Activated naive CD8-positive, alpha-beta T cell treated with anti-CD3 and anti-CD28 coated beads, Interleukin-2, amount 10 ng/mL, durations not matched to agents 7 days and 5 days (primary cell): ENCODE measurements around the gene EMC1. TPM values are rescaled to one million over a fixed set of nuclear protein-coding genes. Genes with fewer than 3 reads are reported as not detected.
"Not testable (repeated sequence)": the region's sequence is repeated elsewhere in the genome, so short reads cannot be mapped to it uniquely, and the experiment has no call there.

ENCODE experiments used
- ATAC-seq: fragments of 150-1000 bp; cut with Tn5 transposase; one replicate; pipeline ENCODE4 v1.10.0; 2021; ENCODE audit warnings: low read depth, moderate library complexity
- POLR2A ChIA-PET: fragments of 350-600 bp; sonication (Branson Sonifier 250); formaldehyde crosslinking; loops from one replicate; lab custom pipeline; 2021; ENCODE audit warnings: antibody characterized with exemption; lab: Charles Lee
- DNase-seq: peaks from one replicate; pipeline ENCODE4 v3.0.0; 2021
- H3K27ac Mint-ChIP-seq: one replicate; pipeline ENCODE4 v1.8.0; 2022; ENCODE audit warnings: mild to moderate bottlenecking, mixed read lengths
- H3K27me3 Mint-ChIP-seq: one replicate; pipeline ENCODE4 v1.8.0; 2022; ENCODE audit warnings: mild to moderate bottlenecking, moderate library complexity, mixed read lengths
- H3K36me3 Mint-ChIP-seq: one replicate; pipeline ENCODE4 v1.8.0; 2021; ENCODE audit warnings: mild to moderate bottlenecking, mixed read lengths
- H3K4me1 Mint-ChIP-seq: one replicate; pipeline ENCODE4 v1.8.0; 2021; ENCODE audit warnings: mixed read lengths
- H3K4me3 Mint-ChIP-seq: one replicate; pipeline ENCODE4 v1.8.0; 2022; ENCODE audit warnings: mild to moderate bottlenecking, moderate library complexity, mixed read lengths
- H3K9me3 Mint-ChIP-seq: one replicate; pipeline ENCODE4 v1.8.0; 2021; ENCODE audit warnings: mixed read lengths
- total RNA-seq, 2 experiments: library from RNA; stranded (reverse); gene quantifications; one replicate each; pipeline ENCODE4 v1.2.3, GENCODE V29; 2021

Gene EMC1
- total RNA-seq, 2 experiments from 2014 or later: 35.6 to 37.0 TPM

GRCh38 chr1:19273106-19273843, 22.0 kb upstream of the EMC1 start:
- Mint-ChIP-seq H3K4me3 (peak overlapping the region; percentile 25), H3K36me3 (peaks cover 11% of the 10 kb centered on the region), H3K9me3 (peaks cover 6% of the 10 kb centered on the region), H3K27me3 (peaks cover 38% of the 10 kb centered on the region), H3K4me1 (peaks cover 3% of the 10 kb centered on the region), H3K27ac (no peak overlapping the region)
- ATAC-seq (no peak), DNase-seq (no peak)
- POLR2A ChIA-PET: interaction anchor here (0.6 kb wide), 1 partner anchor 29 kb away, joined by 3 read pairs; no protein-coding TSS in a partner anchor

GRCh38 chr1:19272064-19272463, 20.7 kb upstream of the EMC1 start:
- ATAC-seq (no peak), DNase-seq (no peak)
- POLR2A ChIA-PET: no interaction called here
- Mint-ChIP-seq H3K27me3 (peaks cover 38% of the 10 kb centered on the region), H3K36me3 (peaks cover 11% of the 10 kb centered on the region), H3K4me3 (no peak overlapping the region), H3K9me3 (peaks cover 6% of the 10 kb centered on the region), H3K27ac (no peak overlapping the region), H3K4me1 (peaks cover 3% of the 10 kb centered on the region)

DNA sequence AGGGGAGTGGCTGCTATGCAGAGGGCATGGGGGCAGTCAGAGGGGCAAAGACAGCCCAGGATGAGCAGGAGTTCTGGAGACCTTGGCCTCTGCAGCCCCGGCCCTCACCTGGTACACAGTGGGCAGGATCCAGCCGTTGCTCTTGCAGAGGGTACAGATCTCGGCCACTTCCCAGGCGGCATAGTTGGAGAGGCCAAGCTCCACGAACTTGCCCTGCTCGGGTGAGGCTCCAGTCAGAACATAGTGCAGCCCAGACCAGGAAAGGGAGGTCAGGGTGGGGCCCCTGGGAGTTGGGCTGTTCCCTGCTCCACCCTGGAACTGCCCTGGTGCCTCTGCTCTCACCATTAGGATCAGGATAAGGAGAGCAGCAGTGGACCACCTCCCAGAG, 19.0 kb upstream of the EMC1 start:
- not testable (repeated sequence) for H3K36me3 Mint-ChIP-seq, H3K4me1 Mint-ChIP-seq

GRCh38 chr1:19269427-19270342, 18.4 kb upstream of the EMC1 start:
- H3K27ac Mint-ChIP-seq, ATAC-seq, H3K36me3 Mint-ChIP-seq, DNase-seq, POLR2A ChIA-PET, H3K9me3 Mint-ChIP-seq, H3K4me3 Mint-ChIP-seq, H3K4me1 Mint-ChIP-seq: not testable (repeated sequence)
- H3K27me3 Mint-ChIP-seq: peaks cover 32% of the 10 kb centered on the region

More for the DNA sequence above, 19.0 kb upstream of the EMC1 start:
- POLR2A ChIA-PET, H3K4me3 Mint-ChIP-seq, H3K9me3 Mint-ChIP-seq, H3K27ac Mint-ChIP-seq, ATAC-seq, DNase-seq: not testable (repeated sequence)
- peaks cover 34% of the 10 kb centered on the region for H3K27me3 Mint-ChIP-seq

DNA sequence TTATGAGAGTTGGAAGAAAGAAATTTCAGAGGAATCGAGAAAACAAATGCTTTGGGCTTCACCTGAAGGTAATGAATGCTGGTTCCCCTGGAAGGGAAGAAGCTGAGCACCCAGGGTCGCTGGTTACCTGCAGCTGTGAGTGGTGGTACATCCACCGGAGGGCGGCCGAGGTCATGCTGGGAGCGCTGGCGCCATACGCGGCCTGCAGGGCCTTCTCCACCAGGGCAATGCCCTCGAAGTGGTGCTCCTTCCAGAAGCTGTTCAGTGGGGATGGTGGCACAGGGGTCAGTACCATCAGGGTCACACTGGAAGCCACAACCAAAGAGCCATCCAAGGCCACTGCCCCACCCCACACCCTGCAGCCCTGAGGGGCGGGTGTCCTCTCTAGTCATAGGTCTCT, 17.1 kb upstream of the EMC1 start:
- DNase-seq: no peak
- H3K4me3 Mint-ChIP-seq: no peak overlapping the region
- H3K9me3 Mint-ChIP-seq: no peaks in the 10 kb centered on the region
- H3K36me3 Mint-ChIP-seq: peaks cover 3% of the 10 kb centered on the region
- H3K4me1 Mint-ChIP-seq: no peaks in the 10 kb centered on the region
- H3K27ac Mint-ChIP-seq: no peak overlapping the region
- H3K27me3 Mint-ChIP-seq: peaks cover 25% of the 10 kb centered on the region
- POLR2A ChIA-PET: no interaction called here
- no peak for ATAC-seq

DNA sequence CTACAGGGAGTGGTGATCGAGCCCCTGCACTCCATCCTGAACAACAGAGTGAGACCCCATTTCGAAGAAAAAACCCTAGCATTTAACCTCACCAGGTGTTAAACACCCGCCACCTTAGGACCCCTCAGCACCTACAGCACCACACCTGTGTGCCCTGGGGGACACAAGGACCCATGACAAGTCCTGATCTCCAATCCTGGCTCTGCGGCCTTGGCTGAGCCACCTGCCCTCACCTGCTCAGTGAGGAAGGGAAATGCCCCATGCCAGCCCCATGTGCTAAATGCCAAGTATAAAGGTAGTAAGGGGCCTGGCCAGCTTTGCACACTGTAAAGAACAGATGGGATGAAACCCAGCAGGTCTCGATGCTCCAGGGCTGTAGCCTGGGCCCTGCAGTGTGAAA, 11.4 kb upstream of the EMC1 start:
- Mint-ChIP-seq H3K4me3 (no peak overlapping the region), H3K9me3 (no peaks in the 10 kb centered on the region), H3K36me3 (no peaks in the 10 kb centered on the region), H3K4me1 (no peaks in the 10 kb centered on the region), H3K27me3 (peaks cover 4% of the 10 kb centered on the region), H3K27ac (no peak overlapping the region)
- no peak for ATAC-seq
- POLR2A ChIA-PET: no interaction called here
- DNase-seq: no peak

- no peak overlapping the region for H3K4me3 Mint-ChIP-seq
- POLR2A ChIA-PET: no interaction called here
- H3K36me3 Mint-ChIP-seq: peaks cover 3% of the 10 kb centered on the region
- H3K9me3 Mint-ChIP-seq: no peaks in the 10 kb centered on the region
- peaks cover 4% of the 10 kb centered on the region for H3K27me3 Mint-ChIP-seq
- DNase-seq (no peak), ATAC-seq (no peak)
- no peak overlapping the region for H3K27ac Mint-ChIP-seq
- H3K4me1 Mint-ChIP-seq: no peaks in the 10 kb centered on the region
These were observed 10.7 kb upstream of the EMC1 start for GRCh38 chr1:19262047-19262446.

DNA sequence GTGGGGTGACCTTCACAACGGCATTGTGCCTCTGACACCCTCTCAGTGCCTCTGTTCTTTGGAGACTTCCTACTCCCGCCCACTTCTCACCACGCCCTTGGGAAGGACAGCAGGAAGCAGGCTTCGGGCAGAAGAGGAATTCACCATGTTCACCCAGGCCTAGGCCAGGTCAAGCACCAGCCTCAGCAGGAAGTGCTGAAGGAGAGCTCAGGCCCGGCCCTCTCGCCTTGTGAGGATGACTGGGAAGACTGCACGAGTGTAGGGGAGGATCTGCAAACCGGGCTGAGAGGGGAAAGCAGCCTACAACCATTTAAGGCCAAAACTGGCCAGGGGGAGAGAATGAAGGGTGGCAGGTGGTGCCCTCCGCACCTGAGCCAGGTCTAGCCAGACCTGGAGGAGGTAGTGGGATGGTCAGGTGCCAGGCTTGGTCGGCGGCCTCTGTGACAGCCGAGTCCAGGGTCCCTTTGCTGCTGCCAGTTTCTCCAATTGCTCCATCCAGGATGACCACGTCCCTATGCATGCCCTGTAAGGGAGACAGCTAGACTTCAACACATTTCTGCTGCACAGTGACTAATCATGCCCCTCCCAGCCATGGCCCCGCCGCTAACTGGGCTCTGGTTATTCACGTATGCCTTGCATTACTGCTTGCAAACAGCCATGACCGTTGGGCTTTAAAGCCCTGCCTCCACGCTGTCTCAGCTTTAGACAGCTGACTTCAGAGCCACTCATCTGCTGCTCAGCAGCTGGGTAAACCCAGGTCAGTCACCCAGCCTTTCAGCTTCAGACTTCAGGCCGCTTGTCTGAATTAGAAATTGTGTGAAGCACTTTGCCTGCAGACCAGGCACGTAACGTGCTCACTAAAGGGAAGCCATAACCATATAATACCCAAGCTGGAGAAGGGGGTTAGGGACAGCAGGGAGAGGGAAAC, 9.2 kb upstream of the EMC1 start:
- Mint-ChIP-seq H3K9me3 (no peaks in the 10 kb centered on the region), H3K4me1 (no peaks in the 10 kb centered on the region), H3K27ac (no peak overlapping the region), H3K36me3 (peaks cover 5% of the 10 kb centered on the region), H3K4me3 (no peak overlapping the region), H3K27me3 (peaks cover 4% of the 10 kb centered on the region)
- ATAC-seq (no peak), DNase-seq (no peak)
- POLR2A ChIA-PET: no interaction called here

DNA sequence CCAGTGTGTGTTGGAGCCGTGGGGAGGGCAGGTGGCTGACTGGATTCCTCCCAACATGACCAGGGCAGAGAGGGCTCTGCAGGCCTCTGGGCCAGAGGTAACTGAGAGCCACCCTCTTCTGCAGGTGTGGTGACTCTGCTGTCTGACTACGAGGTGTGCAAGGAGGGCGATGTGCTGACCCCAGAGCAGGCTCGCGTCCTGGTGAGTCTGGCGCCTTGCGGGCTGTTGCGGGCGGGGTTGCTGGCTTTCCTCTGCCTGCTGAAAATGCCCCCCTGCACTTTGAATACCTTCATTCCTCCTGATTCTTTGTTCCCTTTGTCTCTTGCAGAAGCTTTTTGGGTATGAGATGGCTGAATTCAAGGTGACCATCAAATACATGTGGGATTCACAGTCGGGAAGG, 7.0 kb upstream of the EMC1 start:
- no peak overlapping the region for H3K4me3 Mint-ChIP-seq
- ATAC-seq (no peak), DNase-seq (no peak)
- POLR2A ChIA-PET: no interaction called here
- peaks cover 4% of the 10 kb centered on the region for H3K4me1 Mint-ChIP-seq
- H3K27me3 Mint-ChIP-seq: no peaks in the 10 kb centered on the region
- H3K9me3 Mint-ChIP-seq: no peaks in the 10 kb centered on the region
- H3K27ac Mint-ChIP-seq: no peak overlapping the region
- peaks cover 5% of the 10 kb centered on the region for H3K36me3 Mint-ChIP-seq

DNA sequence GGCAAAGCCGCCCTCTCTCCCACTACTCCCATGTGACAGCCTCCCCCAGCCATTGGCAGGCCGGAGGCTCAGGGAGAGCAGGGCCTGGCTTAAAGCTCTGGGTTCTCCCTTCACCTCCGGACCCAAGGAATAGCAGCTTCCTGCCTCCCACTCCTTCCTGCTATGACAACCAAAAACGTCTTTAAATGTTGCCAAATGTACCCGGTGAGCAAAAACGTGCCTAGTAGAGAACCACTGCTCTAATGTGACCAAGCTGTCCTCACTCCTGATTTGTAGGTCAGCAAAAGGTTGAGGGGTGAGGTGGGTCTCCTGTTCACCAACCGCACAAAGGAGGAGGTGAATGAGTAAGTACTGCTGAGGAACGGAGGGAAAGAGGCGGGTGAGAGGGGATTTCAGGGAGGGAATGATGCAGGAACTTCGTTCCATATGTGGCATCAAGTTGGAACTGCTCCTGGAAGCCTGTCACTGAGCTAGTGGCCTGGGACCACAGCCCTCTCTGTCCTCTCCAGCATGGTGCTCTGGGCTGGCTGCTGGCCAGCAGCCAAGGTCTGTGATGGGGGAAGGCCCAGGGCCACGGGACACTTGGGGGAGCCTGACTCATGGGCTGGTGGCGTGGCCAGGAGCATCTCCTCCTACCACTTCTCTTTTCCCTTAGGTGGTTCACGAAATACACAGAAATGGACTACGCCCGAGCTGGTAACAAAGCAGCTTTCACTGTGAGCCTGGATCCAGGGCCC, 6.0 kb upstream of the EMC1 start:
- Mint-ChIP-seq H3K36me3 (peaks cover 6% of the 10 kb centered on the region), H3K4me1 (peaks cover 11% of the 10 kb centered on the region), H3K27me3 (no peaks in the 10 kb centered on the region), H3K27ac (no peak overlapping the region), H3K4me3 (no peak overlapping the region), H3K9me3 (no peaks in the 10 kb centered on the region)
- no peak for DNase-seq
- POLR2A ChIA-PET: no interaction called here
- no peak for ATAC-seq

DNA sequence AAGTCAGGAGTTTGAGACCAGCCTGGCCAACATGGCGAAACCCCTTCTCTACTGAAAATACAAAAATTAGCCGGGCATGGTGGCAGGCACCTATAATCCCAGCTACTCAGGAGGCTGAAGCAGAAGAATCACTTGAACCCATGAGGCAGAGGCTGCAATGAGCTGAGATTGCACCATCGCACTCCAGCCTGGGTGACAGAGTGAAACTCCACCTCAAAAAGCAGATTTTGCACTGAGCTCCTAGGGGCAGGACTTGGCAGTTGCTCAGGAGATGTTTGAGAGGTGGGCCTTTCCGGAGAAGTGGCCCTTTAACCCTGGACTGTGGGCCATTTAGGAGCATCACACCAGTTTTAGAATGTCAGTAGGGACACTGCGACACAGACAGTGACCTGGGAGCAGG, 5.0 kb upstream of the EMC1 start:
- not testable (repeated sequence) for ATAC-seq, H3K9me3 Mint-ChIP-seq

DNA sequence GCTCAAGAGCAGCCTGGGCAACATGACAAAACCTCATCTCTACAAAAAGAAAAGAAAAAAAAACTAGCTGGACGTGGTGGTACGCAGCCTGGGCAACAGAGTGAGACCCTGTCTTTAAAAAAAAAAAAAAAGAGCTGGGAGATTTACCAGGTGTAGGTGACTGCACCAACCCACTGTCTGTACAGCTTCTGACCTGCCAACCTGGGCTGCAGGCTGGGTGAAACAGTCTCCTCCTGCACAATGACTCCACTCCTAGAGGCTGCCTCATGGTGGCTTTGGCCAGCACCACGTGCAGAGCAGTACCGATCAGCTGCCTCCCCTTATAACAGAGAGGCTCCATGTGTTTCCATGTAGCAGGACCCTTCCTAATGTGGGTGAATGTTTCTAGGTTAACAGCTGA, 4.0 kb upstream of the EMC1 start:
- H3K4me1 Mint-ChIP-seq: peaks cover 18% of the 10 kb centered on the region
- H3K4me3 Mint-ChIP-seq: no peak overlapping the region
- no peaks in the 10 kb centered on the region for H3K27me3 Mint-ChIP-seq
- POLR2A ChIA-PET: interaction anchor here (0.6 kb wide), 1 partner anchor 143 kb away, joined by 3 read pairs; no protein-coding TSS in a partner anchor
- DNase-seq (no peak), ATAC-seq (no peak)
- H3K36me3 Mint-ChIP-seq: peaks cover 6% of the 10 kb centered on the region
- H3K9me3 Mint-ChIP-seq: no peaks in the 10 kb centered on the region
- H3K27ac Mint-ChIP-seq: no peak overlapping the region

More for the DNA sequence above, 5.0 kb upstream of the EMC1 start:
- DNase-seq, H3K4me3 Mint-ChIP-seq, H3K27me3 Mint-ChIP-seq, H3K27ac Mint-ChIP-seq, H3K36me3 Mint-ChIP-seq, POLR2A ChIA-PET: not testable (repeated sequence)
- H3K4me1 Mint-ChIP-seq: peaks cover 14% of the 10 kb centered on the region
